GM21526 (cell line): Measurements from ENCODE around the gene PITRM1.
"Not testable (repeated sequence)": the region's sequence is repeated elsewhere in the genome, so short reads cannot be mapped to it uniquely, and the experiment has no call there.

Source experiments
- ATAC-seq: cut with Tn5 transposase; IDR thresholded peaks from one replicate; pipeline ENCODE4 v1.9.1; 2021; ENCODE audit warnings: moderate library complexity; ENCODE audit not compliant: unreplicated experiment, low FRiP score

PITRM1 gene

GRCh38 chr10:3172446-3173170 lies at the start of gene PITRM1:
Gene PITRM1, minus strand, starts transcription at chr10:3172782. Its CDS starts 10 bp downstream, at chr10:3172772.
- peak; percentile 96 for ATAC-seq

DNA sequence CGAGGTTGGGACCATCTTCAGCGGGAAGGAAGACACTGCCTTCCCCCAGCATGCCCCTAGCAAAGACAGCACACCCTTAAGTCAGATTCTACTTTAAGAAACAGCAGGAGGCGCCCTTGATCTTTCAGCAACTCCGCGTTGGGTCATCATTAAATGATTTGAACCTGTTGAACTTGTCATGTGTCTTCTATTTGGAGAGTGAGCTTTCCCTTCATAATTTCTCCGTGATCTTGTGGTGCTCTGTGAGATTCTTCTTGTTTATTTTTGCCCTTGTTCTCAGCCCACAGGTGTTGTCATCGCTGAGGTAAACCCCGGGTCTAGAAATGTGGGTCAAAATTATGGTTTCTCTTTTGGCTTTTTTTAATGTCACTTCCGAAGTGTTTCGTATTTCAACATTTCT lies 49.5 kb upstream of the PITRM1 start:
- ATAC-seq: no peak

- ATAC-seq: not testable (repeated sequence)
These were observed 49.0 kb upstream of the PITRM1 start for GRCh38 chr10:3221601-3222000.

DNA sequence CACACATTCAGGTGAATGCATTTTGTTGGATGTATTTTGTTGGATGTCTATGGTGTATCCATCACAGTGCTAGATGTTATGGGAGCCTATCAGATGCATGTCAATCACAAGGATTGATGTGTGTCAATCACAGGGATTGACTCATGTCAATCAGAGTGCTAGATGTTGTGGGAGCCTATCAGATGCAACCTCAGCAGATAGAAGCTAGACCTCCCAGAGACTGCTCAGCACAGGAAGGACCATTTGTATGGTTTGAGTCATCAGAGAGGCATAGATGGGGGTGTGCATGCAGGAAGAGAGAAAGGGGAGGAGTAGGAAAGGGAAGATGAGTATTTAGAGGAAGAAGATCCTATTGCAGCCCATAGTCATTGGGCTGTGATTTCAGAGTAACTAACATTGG lies 48.3 kb upstream of the PITRM1 start:
- no peak for ATAC-seq

DNA sequence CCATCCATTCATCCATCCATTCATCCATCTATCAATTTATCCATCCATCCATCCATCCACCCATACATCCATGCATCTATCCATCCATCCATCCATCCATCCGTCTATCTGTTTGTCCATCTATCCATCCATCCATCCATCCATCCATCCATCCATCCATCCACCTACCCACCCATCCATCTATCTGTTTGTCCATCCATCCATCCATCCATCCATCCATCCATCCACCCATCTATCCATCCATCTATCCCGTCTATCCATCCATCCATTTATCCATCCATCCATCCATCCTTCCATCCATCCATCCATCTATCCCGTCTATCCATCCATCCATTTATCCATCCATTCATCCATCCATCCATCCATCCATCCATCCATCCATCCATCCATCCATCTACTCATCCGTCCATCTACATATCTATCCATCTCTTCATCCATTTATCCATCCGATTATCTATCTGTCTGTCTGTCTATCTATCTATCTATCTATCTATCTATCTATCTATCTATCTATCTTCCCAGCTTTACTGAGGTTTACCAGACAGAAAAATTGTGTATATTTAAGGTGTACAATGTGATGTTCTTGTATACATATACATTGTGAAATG lies 46.5 kb upstream of the PITRM1 start:
- not testable (repeated sequence) for ATAC-seq

GRCh38 chr10:3217853-3218252 lies 45.3 kb upstream of the PITRM1 start:
- no peak for ATAC-seq

GRCh38 chr10:3217301-3217700 lies 44.7 kb upstream of the PITRM1 start:
- no peak for ATAC-seq

DNA sequence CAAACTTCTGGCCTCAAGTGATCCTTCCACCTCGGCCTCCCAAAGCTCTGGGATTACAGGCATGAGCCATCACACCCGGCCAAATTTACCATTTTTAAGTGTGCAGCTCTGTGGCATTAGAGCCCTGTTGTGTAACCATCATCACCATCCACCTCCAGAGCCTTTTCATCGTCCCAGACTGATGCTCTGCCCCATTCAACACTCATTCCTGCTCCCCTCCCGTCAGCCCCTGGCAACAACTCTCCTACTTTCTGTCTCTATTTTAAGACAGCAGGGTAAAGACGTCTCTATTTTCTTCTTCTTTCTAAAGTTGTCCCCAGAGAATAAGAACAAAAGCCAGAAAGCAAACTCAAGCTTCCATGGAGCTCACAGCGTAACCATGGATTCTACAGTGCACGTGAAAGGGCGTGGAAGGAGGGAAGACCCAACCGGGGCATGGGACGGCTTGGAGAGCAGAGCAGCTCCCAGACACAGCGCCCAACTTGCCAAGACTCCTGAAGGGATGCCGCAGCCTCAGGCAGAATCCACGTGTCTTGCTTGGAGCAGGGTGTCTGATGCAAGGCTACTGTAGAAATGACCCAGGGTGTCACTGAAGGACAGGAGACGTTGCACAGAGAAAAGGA lies 42.7 kb upstream of the PITRM1 start:
- no peak for ATAC-seq

DNA sequence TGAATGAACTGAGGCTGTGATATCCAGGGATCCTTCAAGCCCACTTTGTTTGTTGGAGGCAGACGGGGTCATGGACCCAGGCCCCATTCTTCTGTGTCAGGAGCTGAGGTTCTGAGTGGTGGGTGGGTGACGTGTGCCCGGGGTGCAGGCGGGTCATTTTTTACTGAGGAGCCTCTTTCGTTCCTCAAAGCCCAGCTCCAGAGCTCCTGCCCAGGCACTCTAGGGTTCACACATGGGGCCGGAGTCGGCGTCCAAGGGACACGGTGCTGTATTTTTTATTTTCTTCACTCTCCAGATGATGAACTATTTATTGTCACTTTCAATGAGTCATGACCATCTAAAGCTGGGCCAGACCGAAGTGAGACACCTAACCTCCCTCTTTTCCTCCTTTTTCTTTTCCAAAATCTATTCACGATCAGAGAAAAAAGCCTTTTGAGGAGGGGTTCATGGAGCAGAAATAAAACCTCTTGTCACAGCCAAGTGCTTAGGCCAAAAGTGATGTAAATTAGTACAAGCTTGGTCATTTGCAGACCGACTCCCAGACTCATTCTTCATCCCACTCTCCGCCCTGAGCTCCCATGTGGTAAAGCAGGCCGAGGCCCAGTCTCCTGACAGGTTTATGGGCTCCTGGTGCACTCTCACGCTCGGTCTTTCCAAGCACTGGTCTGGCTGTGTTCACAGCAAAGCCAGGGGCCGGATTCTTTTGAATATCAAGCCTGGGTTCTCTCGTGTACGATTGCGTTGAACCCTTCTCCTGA lies 41.4 kb upstream of the PITRM1 start:
- no peak for ATAC-seq

- ATAC-seq: no peak
These were observed 40.6 kb upstream of the PITRM1 start for GRCh38 chr10:3213208-3213607.

DNA sequence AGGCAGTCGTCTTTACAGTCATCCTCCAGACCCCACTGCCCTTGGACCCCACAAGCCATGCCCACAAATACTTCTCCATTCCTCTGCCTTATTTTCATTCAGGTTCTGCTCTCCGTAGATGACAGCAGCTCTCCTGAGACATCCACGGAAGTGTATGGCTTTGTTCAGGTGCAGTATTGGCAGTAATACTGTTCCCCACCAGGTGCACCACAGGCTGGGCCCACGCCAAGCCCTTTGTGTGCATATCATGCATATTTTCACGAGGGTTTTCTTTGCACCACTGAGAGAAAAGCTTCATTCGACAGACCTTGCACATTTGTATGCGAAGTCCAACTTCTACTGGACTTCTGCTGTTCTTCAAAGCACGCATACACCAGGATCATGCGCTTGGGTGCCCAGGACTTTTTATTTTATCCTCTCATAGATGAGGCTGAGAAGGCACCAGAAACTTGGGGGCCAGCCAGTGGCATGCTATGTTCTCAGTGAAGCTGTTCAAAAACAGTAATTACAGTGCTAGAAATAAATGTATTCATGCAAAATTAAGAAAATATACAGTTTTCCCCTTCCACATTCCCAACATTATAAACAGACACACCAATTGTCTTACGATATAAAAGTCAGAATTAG lies 37.8 kb upstream of the PITRM1 start:
- no peak for ATAC-seq

DNA sequence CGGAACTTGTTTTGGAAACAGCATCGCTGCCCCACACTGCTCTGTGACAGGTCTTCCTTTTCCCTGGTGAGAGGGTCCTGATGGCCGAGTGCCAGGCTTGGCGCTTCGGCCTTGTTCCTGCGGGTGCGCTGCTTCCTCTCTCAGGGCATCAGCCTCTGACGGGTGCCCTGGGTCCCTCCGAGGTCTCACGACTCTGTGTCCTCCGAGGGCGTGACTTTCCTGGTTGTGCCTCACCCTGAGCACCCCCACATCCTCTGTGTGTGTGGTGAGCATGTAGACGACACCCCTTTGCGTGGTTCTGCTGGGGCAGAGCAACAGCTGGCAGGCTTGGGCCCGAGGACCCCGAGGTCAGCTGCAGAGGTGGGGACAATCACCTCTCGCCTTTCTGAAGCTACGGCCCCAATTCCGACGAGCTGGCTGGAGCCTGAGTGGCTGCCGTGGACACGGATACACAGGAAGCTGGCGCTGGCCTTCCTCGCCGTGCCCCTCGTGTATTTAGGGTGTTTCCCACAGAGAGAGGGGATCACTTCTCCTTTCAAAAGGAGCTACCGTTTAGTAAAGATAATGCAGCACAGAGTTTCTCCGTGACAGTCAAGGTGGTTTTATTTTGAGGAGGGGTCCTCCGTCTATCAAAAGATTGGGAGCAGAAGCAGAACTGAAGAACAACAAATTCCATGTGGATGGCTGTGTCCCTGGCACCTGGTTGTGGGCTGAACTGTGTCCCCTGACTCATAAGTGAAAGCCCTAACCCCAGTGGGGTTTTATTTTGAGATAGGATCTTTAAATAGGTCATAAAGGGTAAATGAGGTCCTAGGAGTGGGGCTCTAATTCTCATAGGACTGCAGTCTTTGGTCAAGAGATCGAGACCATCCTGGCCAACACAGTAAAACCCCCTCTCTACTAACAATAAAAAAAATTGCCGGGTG lies 36.2 kb upstream of the PITRM1 start:
- no peak for ATAC-seq

GRCh38 chr10:3207351-3207750 lies 34.8 kb upstream of the PITRM1 start:
- no peak for ATAC-seq

DNA sequence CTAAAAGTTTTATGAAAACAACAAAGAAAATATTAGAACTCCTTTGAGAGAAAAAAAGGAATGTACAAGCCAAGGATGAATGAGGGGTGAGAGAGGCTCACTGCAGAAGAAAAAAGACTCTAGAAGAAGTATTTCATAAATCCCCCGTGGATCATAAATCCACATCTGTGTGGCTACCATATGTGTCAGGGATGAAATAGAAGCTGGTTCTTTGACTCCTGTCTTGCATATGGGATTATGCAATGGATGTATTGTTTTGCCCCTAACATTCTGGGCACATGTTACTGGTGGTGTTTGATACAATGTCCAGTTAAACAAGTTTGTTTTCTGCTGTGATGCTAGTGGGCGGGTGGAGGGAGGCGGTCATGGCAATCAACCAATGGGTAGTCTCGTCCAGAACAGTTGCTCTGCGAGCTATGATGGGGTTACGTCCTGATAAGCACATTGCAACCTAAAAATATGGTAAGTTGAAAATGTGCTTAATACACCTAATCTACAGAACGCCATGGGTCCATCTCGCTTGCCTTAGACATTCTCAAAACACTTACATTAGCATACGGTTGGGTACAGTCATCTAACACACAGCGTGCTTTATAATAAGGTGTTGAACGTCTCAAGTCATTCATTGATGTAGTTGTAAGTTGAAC lies 34.1 kb upstream of the PITRM1 start:
- no peak for ATAC-seq

DNA sequence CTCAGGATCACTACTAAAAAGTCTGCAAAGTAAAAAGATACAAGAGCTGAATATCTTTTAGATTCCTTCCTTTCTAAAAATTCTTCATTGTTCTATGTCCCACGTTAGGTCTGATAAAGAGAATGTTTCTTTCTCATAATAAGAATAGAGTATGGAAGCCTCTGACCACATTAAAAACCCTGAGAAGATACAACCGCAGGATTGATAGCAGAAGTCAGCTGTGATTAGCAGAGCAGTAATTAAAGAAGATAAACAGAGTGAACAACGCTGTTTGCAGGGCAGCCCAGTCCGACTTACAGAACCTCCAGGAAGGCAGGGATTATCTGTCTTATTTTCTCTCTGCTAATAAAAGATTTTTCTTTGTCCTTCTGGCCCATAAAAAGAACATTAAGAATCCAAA lies 31.4 kb upstream of the PITRM1 start:
- no peak for ATAC-seq

DNA sequence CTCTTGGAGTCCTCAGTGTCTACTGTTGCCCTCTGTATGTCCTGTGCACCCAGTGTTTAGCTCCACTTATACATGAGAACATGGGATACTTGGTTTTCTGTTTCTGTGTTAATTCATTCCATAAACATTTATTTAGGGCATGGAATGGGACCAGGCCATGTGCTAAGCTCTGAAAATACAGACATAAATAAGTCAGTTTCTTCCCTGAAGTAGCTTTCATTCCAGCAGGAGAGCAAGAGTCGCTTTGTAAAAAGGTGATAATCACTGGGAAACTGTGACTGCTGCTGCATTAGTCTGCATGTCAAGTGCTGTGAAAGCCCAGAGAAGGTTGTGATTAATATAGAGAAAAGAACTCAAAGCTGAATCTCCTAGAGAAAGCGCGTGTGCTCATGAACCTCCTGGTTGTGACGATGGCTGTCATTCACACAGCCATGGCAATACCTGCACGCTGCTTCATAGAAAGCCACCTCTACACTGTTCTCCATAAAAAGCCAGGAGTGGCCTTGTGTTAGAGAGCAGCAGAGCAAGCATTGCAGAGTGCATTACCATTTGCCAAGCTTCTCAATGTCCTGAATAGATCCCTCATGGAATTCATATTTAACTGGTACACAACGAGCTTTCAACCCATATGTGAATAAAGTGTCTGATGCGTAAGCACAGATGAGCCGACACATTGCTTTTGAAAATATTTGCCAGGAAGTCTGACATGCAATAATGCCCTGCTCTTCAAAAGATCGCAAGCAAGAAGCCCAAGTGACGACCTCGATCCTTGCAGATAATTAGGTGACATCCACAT lies 30.6 kb upstream of the PITRM1 start:
- ATAC-seq: no peak

DNA sequence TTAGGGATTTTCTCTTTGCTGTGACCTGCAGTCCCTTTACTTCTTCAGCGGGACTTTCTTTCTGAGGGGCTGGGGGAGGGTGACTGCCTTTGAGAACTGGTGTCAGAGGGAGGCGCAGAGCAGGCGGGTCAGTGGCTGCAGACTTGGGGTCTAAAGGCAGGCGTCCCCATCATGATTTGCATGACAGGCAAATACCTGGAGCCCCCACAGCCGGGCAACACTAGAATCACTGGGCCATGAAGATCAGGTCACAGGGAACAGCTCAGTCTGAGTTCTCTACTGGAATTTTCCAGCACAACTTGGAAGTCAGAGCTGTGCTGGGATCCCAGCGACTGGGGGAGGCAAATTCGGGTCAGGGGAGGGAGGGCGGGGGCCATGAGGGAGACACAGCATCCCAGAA lies 29.2 kb upstream of the PITRM1 start:
- ATAC-seq: no peak

- no peak for ATAC-seq
These were observed 26.9 kb upstream of the PITRM1 start for GRCh38 chr10:3199488-3199887.
